Epithelial cell of prostate (primary cell): Measurements from ENCODE around the gene COQ8B.
"Not testable (repeated sequence)": the region's sequence is repeated elsewhere in the genome, so short reads cannot be mapped to it uniquely, and the experiment has no call there.

Experiments used
- DNase-seq: peaks from one replicate; pipeline ENCODE4 v3.0.0-alpha.2; 2011; ENCODE audit warnings: low read depth, low spot score
- H3K27ac ChIP-seq: fragments of 450-650 bp; 2 replicates; pipeline ENCODE4 v1.5.1; 2017; ENCODE audit warnings: mild to moderate bottlenecking

Gene COQ8B

DNA sequence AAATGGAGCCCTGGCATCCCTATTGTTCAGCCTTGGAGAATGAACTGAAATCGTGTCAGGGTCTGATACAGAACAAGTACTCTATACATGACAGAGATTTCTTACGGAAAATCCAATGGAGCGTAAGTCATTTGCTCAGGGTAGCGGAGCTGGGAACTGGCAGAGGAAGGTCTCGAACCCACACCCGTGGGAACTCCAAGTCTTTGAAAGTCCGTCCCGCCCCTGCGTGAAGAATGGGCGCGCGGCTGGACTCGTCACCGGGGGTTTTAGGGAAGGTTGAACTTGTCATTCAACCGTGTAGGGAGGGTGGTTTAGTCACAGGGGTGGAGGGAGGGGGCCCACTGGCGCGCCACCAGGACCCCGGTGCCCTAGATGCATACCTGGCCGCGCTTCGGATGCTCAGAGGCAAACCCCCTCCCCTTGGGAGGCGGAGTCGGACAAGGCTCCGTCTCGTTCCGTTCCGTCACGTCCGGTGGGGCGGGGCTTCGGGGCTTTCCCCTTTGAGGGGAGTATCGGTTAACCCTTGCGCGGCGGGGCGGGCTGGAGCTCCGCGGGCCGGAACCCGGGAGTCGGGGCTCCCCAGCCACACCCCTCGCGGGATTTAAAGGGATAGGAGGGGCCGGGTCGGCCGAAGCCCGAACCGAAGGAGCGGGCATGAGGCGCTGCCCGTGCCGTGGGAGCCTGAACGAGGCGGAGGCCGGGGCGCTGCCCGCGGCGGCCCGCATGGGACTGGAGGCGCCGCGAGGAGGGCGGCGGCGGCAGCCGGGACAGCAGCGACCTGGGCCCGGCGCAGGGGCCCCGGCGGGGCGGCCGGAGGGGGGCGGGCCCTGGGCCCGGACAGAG lies at the start of gene COQ8B, which contains the start of gene ITPKC:
Gene COQ8B (minus strand): TSS at position 405 of the 843 bp plus-strand sequence. CDS start 2,254 bp downstream, outside the sequence.
Gene ITPKC (plus strand): TSS at position 631 of the 843 bp plus-strand sequence. CDS start 24 bp downstream, at position 655.
- H3K27ac ChIP-seq = peak within 1 kb of the TSS; percentile 99
- DNase-seq = peak; percentile 95

DNA sequence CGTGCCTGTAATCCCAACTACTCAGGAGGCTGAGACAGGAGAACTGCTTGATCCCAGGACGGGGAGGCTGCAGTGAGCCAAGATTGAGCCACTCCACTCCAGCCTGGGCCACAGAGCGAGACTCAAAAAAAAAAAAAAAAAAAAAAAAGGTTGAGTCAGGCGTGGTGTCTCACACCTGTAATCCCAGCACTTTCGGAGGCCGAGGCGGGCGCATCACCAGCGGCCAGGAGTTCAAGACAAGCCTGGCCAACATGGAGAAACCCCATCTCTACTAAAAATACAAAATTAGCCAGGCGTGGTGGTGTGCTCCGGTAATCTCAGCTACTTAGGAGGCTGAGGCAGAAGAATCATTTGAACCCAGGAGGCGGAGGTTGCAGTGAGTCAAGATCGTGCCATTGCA lies 49.7 kb upstream of the COQ8B start:
- not testable (repeated sequence) for DNase-seq, H3K27ac ChIP-seq

DNA sequence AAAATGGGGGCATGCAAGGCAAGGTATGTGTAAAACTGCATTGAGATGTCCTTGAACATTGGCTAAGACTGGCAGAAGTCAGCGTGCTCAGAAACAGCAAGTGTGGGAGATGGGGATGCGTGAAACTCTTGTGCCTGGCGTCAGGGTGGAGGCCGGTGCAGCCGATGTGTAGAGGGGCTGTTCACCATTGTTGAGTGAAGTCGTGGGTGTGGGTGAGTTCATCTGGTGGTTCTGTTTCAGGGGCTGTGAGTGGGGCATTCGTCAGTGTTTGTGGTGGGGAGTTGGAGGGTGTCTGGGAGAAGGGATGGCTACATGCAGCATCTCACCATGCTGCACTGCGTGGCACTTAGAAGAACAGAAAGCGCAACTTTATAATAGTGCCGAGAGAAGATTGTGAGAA lies 47.3 kb upstream of the COQ8B start:
- no peak overlapping the region for H3K27ac ChIP-seq
- no peak for DNase-seq

DNA sequence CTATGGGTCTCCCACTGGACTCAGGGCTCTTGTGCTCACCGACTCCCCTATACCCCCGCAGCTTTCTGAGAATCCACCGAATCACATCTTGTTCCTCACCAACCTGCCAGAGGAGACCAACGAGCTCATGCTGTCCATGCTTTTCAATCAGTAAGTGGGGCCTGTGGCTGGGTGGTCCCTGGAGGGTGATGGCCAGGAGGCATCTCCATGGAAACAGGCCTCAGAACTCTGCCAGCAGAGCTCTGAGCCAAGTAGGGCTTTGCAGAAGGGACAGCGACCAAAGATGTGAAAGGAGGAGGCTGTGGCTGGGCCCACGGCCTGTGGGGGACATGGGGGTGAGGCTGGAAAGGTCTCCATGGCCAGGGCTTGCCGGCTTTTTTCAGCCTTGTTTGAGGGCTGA lies 46.8 kb upstream of the COQ8B start:
- DNase-seq = no peak
- H3K27ac ChIP-seq = no peak overlapping the region

DNA sequence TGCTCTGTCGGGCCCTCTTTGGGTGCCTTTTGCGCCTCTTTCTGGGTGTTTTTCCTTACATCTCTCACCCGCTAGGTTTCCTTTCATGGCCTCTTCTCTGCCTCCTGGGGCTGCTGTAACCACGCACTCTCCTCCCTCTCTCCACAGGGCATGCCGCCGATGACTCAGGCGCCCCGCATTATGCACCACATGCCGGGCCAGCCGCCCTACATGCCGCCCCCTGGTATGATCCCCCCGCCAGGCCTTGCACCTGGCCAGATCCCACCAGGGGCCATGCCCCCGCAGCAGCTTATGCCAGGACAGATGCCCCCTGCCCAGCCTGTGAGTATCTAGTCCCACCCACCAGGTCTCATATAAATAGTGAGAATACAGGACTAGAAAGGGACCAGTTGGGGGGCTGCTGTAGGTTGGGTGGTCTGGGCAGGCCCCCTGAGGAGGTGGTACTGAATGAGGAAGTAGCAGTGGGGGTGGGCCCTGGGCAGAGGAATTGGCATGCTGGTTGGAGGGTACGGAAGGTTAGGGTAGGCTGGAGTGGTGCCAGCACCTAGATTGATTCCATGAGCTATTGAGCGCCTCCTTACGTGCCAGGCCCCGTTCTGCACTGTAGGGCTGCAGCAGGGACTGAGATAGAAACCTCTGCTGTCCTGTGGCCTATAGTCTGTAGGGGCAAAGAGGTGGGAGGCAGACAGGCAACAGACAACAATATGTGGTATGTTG lies 46.2 kb upstream of the COQ8B start:
- H3K27ac ChIP-seq = no peak overlapping the region
- no peak for DNase-seq

DNA sequence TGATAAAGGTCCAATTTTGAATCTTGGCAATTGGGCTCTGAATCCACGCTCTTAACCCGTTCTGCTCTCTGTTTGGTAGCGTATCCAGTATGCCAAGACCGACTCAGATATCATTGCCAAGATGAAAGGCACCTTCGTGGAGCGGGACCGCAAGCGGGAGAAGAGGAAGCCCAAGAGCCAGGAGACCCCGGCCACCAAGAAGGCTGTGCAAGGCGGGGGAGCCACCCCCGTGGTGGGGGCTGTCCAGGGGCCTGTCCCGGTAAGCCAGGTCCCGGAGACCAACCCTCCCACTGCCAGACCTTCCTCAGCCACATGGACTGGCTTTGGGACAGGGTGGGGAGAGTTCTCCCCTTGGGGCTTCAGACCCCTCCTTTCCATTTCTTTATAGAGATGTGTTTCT lies 42.7 kb upstream of the COQ8B start:
- no peak overlapping the region for H3K27ac ChIP-seq
- DNase-seq = no peak

DNA sequence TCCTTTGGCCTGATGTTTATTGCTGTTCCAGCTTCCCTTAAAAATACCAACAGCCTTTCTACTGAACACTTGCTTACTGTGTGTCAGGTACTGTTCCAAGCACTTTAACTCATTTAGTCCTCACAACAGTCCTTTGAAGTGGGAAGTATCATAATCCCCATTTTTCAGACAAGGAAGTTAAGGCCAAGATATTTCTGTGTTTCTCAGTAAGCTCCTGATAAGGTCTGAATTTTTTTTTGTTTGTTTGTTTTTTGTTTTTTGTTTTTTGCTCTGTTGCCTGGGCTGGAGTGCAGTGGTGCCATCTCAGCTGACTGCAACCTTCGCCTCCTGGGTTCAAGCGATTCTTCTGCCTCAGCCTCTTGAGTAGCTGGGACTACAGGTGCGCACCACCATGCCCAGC lies 41.8 kb upstream of the COQ8B start:
- H3K27ac ChIP-seq = no peak overlapping the region

DNA sequence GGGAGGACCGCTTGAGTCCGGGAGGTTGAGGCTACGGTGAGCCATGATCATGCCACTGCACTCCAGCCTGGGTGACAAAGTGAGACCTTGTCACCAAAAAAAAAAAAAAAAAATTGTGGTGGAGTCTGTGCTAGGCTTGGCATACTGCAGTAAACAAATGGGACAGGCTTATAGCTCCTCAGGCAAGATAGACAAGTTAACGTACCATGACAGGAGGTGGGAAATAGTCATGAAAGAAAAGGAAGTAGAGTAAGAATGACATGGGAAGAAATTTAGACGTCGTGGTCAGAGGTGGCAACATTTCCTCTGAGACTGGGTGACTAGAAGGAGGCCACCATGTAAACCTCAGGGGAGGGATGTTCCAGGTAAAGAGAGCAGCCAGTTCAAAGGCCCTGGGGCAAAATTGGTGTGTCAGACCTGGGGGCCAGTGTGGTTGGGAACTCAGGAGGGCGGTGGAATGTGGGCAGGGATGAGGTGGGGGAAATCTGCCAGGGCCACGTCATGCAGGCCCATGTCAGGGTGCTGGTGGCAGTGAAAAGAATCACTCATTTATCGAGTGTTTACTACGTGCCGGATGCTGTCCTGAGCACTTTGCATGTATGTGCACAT lies 39.9 kb upstream of the COQ8B start:
- H3K27ac ChIP-seq = peak overlapping the region; percentile 36
- DNase-seq = no peak

More for the DNA sequence above, 41.8 kb upstream of the COQ8B start:
- no peak for DNase-seq

DNA sequence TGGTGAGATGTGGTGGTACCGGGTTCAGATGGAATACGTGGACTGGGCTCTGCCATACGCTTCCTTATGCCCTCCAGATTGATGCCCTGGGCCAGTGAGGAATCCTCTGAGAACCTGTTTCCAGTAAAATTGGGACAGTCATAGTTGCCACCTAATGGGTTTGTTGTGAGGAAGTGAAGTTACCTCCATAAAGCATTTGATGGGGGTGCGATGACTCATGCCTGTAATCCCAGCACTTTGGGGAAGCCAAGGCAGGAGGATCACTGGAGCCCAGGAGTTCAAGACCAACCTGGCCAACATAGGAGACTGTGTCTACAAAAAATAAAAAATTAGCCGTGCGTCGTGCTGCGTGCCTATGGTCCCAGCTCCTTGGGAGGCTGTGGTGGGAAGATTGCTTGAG lies 39.1 kb upstream of the COQ8B start:
- no peak for DNase-seq

DNA sequence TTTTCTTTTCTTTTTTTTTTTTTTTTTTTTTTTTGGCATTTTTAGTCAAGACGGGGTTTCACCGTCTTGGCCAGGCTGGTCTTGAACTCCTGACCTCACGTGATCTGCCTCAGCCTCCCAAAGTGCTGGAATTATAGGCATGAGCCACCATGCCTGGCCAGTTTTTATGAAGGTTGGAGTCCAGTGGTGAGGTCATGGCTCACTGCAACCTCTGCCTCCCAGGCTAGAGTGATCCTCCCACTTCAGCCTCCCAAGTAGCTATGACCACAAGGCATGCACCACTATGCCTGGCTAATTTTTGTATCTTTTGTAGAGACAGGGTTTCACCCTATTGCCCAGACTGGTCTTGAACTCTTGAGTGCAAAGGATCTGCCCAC lies 38.5 kb upstream of the COQ8B start:
- no peak for DNase-seq
- peak overlapping the region; percentile 35 for H3K27ac ChIP-seq

More for the DNA sequence above, 39.1 kb upstream of the COQ8B start:
- H3K27ac ChIP-seq = peak overlapping the region; percentile 36

DNA sequence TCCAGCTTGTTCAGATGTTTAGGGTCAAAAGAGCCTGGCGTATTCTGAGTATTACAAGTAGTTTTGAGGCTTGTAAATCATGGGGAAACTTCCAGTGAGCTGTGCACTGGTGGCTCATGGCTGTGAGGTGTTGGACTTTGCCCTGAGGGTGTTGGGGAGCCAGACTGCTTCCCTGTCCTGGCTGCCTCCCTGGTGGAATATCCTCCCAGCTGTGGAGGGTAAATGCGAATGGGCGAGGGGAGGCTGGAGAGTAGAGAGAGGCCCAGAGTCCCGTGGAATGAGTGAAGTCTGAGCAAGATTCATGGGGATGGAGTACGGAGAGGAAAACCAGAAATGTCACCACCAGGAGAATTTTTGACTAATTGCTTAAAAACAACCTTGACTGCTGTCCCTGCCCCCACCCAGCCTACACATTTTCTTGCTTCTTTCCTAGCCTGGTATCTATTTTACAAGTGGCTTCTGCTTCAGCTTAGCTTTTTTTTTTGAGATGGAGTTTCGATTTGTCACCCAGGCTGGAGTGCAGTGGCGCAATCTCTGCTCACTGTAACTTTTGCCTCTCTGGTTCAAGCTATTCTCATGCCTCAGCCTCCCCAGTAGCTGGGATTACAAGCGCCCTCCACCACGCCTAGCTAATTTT lies 38.0 kb upstream of the COQ8B start:
- DNase-seq = no peak
- peak overlapping the region; percentile 35 for H3K27ac ChIP-seq

DNA sequence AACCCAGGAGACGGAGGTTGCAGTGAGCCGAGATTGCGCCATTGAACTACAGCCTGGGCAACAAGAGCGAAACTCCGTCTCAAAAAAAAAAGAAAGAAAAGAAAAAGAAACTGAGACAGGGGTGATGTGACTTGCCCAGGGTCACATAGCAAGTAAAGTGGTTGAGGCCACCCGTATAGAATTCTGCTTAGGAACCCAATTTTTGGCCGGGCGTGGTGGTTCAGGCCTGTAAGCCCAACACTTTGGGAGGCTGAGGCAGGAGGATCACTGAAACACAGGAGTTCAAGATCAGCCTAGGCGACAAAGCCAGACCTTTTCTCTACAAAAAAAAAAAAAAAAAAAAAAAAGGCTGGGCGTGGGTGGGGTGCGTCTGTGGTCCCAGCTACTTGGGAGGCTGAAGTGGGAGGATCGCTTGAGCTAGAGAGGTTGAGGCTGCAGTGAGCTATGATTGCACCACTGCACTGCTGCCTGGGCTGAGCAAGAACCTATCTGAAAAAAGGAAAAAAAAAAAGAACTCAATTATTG lies 35.6 kb upstream of the COQ8B start:
- DNase-seq = no peak
- H3K27ac ChIP-seq = peak overlapping the region; percentile 89

DNA sequence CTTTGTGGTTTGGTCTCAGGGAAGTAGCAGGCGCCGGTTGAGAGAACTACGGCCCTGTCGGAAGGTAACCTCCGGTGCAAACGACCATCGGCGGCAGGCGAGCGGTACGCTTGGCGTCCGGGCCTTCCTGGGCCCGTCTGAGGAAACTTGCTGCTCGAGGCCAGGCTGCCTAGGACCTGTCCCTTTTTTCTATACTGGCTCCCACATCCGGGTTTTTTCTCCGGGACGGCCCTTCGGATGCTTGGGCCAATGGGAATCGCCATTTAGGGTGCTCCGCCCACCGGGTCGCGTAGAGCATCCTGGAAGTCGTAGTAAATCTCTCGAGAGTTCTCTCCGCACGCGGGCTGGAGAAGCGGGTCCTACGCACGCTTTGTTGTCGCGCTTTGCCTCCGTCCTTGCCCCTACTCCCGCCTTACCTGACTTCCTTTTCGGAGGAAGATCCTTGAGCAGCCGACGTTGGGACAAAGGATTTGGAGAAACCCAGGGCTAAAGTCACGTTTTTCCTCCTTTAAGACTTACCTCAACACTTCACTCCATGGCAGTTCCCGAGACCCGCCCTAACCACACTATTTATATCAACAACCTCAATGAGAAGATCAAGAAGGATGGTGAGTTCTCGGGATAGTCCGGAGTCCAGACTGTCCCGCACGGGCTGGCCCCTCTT lies 34.3 kb upstream of the COQ8B start, which contains the start of gene SNRPA:
Gene SNRPA (plus strand): TSS at position 330 of the 664 bp plus-strand sequence. CDS start 206 bp downstream, at position 536.
- DNase-seq = peak; percentile 89
- peak within 1 kb of the TSS; percentile 89 for H3K27ac ChIP-seq

DNA sequence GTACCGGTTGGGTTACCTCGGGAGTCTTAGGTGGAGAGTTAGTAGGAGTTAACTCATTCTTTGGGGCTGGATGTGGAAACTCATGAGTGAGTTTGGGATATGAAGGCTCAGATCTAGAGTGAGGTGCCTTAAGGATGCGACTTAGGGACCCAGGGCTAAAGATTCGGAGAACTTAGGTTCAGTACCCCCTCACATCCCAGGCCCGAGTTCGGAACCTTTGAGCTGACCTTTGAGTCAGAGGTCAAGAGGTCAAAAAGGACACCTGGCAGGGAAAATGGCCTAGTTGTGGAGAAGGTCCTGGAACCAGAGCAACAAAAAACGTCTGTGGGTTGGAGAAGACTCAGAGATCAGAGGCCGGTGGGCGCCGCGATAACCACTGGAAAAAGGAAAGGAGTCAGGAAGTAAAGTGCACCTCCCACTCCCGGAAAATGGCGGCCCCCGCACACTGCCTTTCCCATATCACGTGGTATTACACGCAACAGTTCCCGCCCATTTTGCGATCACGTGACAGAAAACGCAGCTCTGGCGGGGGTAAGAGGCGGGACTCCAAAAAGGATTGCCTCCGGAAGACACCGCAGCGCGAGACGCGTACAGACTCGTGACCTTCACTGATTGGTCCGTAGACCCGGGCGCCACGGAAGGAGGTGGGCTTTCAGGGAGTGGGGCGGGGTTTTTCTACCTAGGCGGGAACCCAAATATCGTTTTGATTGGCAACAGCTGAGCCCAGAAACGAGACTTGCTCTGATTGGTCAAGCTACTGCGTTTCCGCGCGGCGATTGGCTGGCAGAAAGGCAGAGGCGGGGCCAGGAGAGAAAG lies 33.6 kb upstream of the COQ8B start, which contains the start of gene ACTMAP:
Gene ACTMAP (minus strand): TSS at position 420 of the 816 bp plus-strand sequence. CDS start 674 bp downstream, outside the sequence.
- peak; percentile 99 for DNase-seq
- H3K27ac ChIP-seq = peak within 1 kb of the TSS; percentile 89

DNA sequence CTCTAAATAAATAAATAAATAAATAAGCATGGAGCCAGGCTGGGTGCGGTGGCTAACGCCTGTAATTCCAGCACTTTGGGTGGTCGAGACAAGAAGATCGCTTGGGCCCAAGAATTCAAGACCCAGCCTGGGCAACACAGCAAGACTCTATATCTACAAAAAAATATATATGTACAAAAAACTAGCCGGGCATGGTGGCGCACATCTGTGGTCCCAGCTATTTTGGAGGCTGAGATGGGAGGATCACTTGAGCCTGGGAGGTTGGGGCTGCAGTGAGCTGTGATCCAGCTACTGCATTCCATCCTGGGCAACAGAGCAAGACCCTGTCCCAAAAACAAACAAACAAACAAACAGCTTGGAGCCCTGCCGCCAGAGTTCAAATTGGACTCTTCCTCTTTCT lies 30.9 kb upstream of the COQ8B start:
- H3K27ac ChIP-seq = no peak overlapping the region
- no peak for DNase-seq

DNA sequence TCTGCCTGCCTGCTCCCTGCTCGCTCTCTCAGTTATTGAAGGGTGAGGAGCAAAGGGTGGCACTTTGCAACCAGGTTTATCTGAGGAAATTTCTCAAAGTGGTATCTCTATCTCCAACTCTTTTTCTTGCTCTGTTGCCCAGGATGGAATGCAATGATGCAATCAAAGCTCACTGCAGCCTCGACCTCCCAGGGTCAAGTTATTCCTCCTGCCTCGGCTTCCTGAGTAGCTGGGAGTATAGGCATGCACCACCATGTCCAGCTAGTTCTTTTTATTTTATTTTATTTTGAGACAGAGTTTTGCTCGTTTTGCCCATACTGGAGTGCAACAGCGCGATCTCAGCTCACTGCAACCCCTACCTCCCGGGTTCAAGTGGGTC lies 28.7 kb upstream of the COQ8B start:
- no peak for DNase-seq
- peak overlapping the region; percentile 5 for H3K27ac ChIP-seq

DNA sequence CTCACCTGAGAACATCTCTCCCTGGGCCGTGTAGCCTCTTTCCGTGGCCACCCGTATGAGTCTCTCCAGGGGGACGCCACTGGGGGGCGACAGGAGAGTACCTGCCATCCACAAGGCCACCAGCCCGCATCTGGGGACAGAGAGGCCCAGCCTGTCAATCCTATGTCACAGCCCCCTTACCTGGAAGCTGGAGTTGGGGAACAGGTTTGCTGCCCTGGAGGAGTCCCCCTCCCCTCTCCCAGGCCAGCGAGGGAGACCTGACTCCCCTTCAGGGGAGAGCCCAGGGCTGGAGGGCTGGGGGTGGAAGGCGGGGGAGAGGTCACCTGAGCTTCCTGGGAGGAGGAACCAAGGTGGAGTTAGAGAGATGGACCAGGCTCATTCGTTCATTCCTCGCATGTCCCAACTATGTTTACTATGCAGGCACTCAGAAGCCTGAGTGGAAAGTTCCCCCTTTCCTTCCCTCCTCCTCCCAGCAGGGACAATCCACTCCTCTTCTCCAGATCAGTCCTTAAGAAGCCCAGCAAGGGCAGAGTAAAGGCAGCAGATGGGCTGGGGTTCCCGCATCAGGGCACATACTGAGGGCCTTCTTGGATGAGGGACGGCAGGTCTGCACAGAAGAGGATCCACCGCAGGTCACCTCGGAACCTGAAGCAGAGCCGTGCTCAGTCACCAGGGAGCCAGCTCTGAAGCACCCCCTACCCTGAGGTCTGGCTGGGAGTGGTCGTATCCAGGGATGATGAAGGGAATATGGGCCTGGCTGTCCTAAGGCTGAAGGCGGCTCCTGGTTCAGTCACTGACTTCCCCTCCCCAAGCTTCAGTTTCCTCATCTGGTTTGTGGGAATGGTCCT lies 28.1 kb upstream of the COQ8B start:
- peak overlapping the region; percentile 5 for H3K27ac ChIP-seq
- DNase-seq = no peak

DNA sequence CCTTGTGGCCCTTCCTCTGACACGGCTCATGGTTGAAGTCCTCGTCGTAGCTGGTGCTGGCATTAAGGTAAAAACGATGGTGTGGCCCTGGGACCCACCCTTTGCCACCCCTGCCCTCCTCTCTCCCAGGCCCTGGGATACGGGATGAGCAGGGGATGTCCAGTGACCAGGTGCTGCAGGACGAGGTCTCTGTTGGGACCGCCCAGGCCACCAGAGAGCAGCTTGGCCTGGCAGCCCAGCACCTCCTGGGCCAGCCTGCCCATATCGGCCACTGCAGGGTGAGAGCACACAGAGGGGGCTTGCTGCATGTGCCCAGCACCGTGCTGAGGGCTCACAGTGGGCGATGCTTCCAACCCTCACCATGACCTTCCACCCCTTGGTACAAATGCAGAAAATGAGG lies 27.2 kb upstream of the COQ8B start:
- DNase-seq = no peak
- H3K27ac ChIP-seq = no peak overlapping the region
